AG04450 (cell line): ENCODE results near the gene PTPRE. TPM values are rescaled to one million over a fixed set of nuclear protein-coding genes. Genes with fewer than 3 reads are reported as not detected.
"Not testable (repeated sequence)": the region's sequence is repeated elsewhere in the genome, so short reads cannot be mapped to it uniquely, and the experiment has no call there.

ENCODE experiments used
- CTCF ChIA-PET: fragments of 300-600, 350-600 bp; formaldehyde crosslinking; extraction: SDS; loops from one replicate; lab custom pipeline; 2022; ENCODE audit warnings: antibody characterized with exemption, inconsistent platforms; lab: Charles Lee
- POLR2A ChIA-PET: fragments of 350-600 bp; formaldehyde crosslinking; extraction: SDS; loops from one replicate; lab custom pipeline; 2021; ENCODE audit warnings: antibody characterized with exemption, inconsistent platforms; lab: Yijun Ruan, JAX
- DNase-seq: peaks from one replicate; pipeline ENCODE4 v3.0.0-alpha.2; 2011; ENCODE audit warnings: low read depth, low spot score
- H3K27ac ChIP-seq: one replicate; pipeline ENCODE4 v1.5.1; 2012; ENCODE audit warnings: low read depth, low read length, control low read depth
- H3K27me3 ChIP-seq: one replicate; pipeline ENCODE4 v1.6.0; 2012; ENCODE audit warnings: low read length; ENCODE audit not compliant: control insufficient read depth, insufficient read depth
- H3K4me3 ChIP-seq: 2 replicates; pipeline ENCODE4 v1.5.1; 2011; ENCODE audit warnings: mild to moderate bottlenecking, low read depth, low read length, control low read depth
- H3K9me3 ChIP-seq: 2 replicates; pipeline ENCODE4 v1.5.1; 2012; ENCODE audit warnings: low read length; ENCODE audit not compliant: control insufficient read depth, insufficient read depth
- polyA plus RNA-seq: library from polyadenylated mRNA; depleted of rRNA; stranded (reverse); fragments of >200 nt; gene quantifications from 2 replicates; pipeline ENCODE4 v1.2.3, GENCODE V29; 2011
- TF ChIP-seq, protein P1 (sequence below): IDR thresholded peaks from 2 replicates; pipeline ENCODE4 v1.5.1; 2011; ENCODE audit warnings: low read depth, low read length, control low read depth, inconsistent platforms

The PTPRE gene
- polyA plus RNA-seq, 1 experiment = 0.38 TPM

DNA sequence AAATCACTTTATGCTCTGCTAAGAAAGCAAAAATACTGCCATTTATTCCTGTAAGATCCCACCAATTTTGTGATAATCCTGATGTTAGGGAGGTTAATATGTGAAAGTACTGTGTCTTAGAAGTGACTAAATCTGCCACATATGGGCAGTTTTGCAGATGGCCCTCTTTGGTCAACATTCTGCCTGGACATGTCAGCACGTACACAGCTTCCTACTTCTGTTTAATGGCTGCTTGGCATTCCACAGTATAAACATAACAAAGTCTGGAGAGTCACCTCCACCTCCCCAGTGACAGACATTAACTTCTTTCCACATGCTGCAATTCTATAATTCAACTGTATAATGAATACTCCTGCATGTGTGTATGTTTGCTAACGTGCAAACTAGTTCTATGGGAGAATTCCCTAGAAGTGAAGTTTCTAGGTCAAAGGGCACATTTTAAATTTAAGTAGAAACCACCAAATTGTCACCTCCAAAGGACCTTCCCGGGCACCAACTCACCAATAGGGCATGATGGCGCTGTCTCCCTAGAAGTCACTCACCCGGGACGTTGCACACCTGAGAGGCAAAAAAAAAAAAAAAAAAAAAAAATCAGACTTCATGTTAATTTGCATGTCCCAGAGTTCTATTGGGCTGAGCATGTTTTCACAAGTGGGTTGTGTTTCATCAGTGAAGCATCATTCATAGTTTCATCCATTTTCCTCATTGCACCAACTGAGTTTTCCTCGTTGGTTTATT, 180.4 kb downstream of the PTPRE start:
- TF ChIP-seq, protein P1, sequence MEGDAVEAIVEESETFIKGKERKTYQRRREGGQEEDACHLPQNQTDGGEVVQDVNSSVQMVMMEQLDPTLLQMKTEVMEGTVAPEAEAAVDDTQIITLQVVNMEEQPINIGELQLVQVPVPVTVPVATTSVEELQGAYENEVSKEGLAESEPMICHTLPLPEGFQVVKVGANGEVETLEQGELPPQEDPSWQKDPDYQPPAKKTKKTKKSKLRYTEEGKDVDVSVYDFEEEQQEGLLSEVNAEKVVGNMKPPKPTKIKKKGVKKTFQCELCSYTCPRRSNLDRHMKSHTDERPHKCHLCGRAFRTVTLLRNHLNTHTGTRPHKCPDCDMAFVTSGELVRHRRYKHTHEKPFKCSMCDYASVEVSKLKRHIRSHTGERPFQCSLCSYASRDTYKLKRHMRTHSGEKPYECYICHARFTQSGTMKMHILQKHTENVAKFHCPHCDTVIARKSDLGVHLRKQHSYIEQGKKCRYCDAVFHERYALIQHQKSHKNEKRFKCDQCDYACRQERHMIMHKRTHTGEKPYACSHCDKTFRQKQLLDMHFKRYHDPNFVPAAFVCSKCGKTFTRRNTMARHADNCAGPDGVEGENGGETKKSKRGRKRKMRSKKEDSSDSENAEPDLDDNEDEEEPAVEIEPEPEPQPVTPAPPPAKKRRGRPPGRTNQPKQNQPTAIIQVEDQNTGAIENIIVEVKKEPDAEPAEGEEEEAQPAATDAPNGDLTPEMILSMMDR = no peak
- DNase-seq = no peak
- no peaks in the 10 kb centered on the region for H3K9me3 ChIP-seq
- CTCF ChIA-PET = no interaction called here
- H3K27me3 ChIP-seq = no peaks in the 10 kb centered on the region
- POLR2A ChIA-PET = no interaction called here
- H3K27ac ChIP-seq = no peak overlapping the region
- H3K4me3 ChIP-seq = no peak overlapping the region

DNA sequence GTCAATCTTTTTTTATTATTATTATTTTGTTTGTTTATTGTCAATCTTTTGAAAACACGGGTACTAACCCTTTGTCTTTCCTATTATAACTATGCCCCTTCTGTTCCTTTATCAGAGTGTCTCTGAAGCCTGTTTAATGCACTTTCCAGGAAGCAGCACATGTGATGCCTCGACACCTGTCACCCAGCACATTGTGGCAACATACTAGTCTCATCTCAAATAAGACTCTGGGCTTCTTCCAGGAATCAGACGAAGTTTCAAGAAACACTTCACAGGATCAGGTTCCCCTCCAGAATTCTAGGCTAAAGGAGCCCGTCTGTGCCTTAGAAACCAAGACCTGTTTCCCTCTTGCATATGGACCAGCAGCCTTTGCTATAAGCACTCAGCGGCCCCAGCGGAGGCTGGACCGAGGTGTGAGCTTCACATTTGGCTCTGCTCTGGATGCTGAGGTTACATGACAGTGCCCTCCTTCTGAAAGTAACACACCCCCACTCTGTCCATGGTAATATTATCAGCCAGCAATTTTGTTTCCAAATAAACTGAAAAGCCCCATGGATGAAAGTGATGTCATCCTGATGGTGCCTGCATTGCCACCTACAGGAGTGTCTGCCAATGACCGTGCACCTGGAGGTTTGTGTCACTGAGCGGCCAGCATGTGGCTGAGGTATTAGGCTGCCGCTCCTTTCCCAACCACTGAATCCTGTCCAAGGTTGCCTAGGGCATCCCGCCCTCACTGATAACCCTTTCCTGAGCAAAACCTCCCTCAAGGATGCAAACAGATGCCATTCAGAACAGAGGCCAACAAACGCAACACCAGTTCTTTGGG, 181.2 kb downstream of the PTPRE start:
- H3K27ac ChIP-seq = no peak overlapping the region
- H3K27me3 ChIP-seq = no peaks in the 10 kb centered on the region
- H3K9me3 ChIP-seq = no peaks in the 10 kb centered on the region
- POLR2A ChIA-PET = no interaction called here
- H3K4me3 ChIP-seq = no peak overlapping the region
- DNase-seq = no peak
- CTCF ChIA-PET = no interaction called here
- TF ChIP-seq, protein P1 = no peak

DNA sequence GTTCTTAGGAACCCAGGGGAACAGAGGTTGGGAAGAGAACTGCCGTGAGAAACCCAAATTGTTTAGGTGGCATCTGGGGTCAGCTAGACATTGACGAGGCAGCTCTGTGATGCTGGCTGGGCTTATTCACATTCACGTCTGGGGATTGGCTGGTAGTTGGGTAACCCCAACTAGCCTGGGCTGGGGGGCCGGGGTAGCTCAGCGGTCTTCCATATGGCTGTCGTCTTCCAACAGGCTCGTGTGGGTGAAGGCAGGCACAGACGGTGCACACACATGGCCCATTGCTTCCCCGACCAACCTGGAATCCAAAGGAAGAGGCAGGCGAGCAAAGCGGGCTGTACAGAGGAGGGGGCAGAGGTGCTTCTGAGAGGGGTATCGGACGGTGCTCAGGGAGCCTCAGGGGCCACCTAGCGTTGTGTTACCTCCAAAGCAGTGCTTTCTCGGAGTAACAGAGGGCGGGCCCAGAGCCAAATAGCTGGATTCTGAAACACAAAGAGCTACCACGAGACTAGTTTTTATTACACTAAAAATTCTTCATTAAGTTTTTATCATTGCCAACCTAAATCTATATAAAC, 184.8 kb downstream of the PTPRE start:
- H3K4me3 ChIP-seq = no peak overlapping the region
- TF ChIP-seq, protein P1 = no peak
- no peak for DNase-seq
- H3K27ac ChIP-seq = no peak overlapping the region
- POLR2A ChIA-PET = no interaction called here
- H3K27me3 ChIP-seq = no peaks in the 10 kb centered on the region
- no peaks in the 10 kb centered on the region for H3K9me3 ChIP-seq
- CTCF ChIA-PET = interaction anchor here (0.9 kb wide), 1 partner anchor 22 kb away, joined by 3 read pairs; no protein-coding TSS in a partner anchor

DNA sequence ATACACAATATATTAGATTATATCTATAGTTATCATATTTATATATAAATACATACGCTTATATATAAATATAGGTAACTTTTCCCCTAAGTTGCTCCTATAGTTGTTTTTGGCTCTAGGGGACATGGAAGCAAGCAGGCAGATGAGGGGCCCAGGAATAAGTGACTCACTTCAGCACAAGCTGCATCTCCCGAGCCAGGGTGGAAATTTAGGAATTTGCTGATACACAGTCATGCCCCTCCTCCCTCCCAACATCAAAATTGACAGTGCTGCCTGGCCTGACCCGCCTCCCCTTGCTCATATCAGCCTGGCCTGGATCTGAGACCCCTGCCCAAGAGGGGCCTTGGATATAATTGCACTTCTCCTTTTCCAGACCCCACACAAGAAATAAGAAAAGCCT, 185.6 kb downstream of the PTPRE start:
- TF ChIP-seq, protein P1 = no peak
- DNase-seq = no peak

DNA sequence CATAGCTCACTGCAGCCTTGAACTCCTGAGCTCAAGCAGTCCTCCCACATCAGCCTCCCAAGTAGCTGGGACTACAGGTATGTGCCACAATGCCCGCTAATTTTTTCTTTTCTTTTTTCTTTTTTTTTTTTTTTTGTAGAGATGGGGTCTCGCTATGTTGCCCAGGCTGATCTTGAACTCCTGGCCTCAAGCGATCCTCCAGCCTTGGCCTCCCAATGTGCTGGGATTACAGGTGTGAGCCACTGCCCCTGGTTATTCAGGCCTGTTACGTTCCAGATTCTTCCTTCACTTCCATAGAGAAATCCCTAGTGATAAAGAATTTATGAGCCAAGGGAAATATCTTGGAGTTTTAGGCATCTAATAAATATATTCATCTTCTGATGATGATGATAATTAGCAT, 187.7 kb downstream of the PTPRE start:
- H3K27ac ChIP-seq, H3K4me3 ChIP-seq, H3K9me3 ChIP-seq, H3K27me3 ChIP-seq, DNase-seq, POLR2A ChIA-PET, CTCF ChIA-PET: not testable (repeated sequence)

More for the DNA sequence above, 185.6 kb downstream of the PTPRE start:
- no peaks in the 10 kb centered on the region for H3K9me3 ChIP-seq
- CTCF ChIA-PET = no interaction called here
- H3K27me3 ChIP-seq = no peaks in the 10 kb centered on the region
- POLR2A ChIA-PET = no interaction called here
- no peak overlapping the region for H3K4me3 ChIP-seq
- no peak overlapping the region for H3K27ac ChIP-seq
